SHP77 treated with DMSO at 0.1 percent for 48 hours (cell line): Measurements from ENCODE around the gene HPCAL4.
A peak's percentile ranks its signal among the peaks of the same experiment; 100 is the strongest.

Experiments used
- DNase-seq: peaks from one replicate; lab custom pipeline; 2025; lab: John Stamatoyannopoulos, UW

Gene HPCAL4

GRCh38 chr1:39691383-39692151 is at the start of gene HPCAL4:
Gene HPCAL4, minus strand, starts transcription at chr1:39691433. Its CDS starts 6,830 bp downstream, at chr1:39684603.
- DNase-seq: peak; percentile 65

- peak; percentile 41 for DNase-seq
These were observed 47.6 kb upstream of the HPCAL4 start, which contains the start of gene PPIE for GRCh38 chr1:39738622-39739366. Gene PPIE, plus strand, starts transcription at chr1:39738882. Its CDS starts 19 bp downstream, at chr1:39738901.

DNA sequence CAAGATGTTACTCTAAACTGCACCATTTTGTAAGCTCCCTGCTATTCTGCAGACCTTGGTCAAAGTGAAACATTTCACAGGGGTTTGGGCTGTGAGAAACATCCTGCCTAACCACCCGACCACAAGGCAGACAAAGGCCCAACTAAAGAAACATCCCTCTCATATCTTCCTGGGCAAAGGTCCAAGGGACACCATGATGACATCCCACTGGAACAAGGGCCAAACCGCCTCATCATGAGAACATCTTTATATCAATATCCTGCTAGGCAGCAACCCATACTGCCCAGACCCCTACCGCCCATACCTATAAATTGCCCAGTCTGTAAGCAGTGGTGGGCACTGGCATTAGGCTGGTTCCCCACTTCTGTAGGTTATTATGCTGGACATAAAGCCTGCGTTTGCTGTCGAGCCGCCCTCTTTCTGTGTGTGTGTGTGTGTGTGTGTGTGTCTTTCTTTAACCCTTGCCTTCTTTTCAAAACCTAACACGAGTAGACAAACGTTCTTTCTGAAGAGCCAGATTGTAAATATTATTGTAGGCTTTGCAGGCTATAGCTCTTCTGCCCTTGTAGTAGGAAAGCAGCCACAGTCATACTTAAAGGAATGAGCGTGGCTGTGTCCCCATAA is 46.4 kb upstream of the HPCAL4 start:
- DNase-seq: no peak

DNA sequence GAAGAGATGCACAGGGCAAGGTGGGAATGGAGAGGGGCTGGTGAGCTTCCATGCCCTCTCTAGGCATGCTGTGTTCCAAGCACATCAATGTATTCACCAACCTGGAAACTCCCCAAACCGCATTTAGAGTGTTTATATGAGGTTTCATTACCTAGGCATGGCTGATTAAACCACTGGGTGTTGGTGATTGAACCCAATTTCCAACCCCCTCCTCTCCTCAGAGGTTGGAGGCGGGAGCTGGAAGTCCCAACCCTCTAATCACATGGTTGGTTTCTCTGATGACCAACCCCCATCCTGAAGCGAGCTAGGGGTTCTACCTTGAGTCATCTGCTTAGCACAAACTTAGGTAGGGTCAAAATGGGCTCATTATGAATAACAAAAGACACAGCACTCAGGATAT is 44.5 kb upstream of the HPCAL4 start:
- DNase-seq: no peak

DNA sequence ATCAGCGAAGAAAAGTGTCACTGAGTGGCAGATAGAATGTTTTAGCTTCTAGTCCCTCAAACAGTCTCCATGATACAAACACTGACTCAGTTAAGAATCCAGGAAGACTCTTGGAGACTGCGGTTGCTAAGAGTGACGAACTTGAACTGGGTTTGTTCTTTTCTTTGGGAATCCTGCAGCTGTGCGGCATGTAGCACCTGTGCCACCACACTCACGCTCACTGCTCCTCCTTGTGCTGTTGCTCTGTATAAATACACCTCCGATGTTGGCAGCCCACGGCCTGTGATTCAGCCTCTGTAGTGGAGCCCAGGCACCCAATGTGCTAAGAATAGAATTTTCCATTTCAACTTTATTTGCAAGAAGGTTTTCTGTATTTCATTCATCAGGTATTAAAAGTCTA is 41.9 kb upstream of the HPCAL4 start:
- DNase-seq: no peak

GRCh38 chr1:39732730-39733129 is 41.5 kb upstream of the HPCAL4 start:
- no peak for DNase-seq

GRCh38 chr1:39729842-39730241 is 38.6 kb upstream of the HPCAL4 start:
- DNase-seq: no peak

DNA sequence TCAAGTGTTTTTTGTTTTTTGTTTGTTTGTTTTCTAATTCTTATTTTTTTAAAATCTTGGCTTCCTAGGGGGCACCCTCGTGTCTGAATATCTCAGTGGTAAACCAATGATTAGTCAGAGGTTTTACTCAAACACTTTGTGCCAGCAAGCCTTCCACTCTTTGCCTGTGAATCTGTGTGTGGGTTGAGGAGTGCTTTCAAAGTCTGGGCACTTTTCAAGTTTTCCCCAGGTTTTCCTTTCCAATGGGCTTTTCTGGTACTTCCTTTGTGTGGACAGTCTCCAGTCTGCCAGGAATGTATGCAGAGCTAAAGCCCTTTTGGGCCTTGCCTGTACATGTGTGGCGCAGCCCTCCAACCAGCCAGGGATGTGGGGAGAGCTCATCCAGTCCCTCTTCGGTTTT is 37.8 kb upstream of the HPCAL4 start:
- no peak for DNase-seq

DNA sequence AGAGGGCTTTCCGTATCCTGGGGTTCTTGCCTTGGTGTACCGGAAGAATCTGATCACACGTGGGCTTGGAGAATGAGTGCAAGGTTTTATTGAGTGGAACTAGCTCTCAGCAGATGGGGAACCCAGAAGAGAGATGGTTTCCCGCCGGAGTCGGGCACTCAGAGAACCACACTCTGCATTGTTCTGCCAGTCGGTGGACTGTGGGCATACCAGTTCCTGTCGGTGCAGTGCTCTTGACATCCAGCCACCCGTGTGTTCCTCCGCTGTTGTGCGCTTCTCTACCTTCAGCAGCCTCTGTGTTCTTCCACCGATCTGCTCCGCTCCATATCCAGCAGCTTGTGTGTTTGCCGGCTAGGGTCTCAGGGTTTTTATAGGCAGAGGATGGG is 36.7 kb upstream of the HPCAL4 start:
- no peak for DNase-seq

DNA sequence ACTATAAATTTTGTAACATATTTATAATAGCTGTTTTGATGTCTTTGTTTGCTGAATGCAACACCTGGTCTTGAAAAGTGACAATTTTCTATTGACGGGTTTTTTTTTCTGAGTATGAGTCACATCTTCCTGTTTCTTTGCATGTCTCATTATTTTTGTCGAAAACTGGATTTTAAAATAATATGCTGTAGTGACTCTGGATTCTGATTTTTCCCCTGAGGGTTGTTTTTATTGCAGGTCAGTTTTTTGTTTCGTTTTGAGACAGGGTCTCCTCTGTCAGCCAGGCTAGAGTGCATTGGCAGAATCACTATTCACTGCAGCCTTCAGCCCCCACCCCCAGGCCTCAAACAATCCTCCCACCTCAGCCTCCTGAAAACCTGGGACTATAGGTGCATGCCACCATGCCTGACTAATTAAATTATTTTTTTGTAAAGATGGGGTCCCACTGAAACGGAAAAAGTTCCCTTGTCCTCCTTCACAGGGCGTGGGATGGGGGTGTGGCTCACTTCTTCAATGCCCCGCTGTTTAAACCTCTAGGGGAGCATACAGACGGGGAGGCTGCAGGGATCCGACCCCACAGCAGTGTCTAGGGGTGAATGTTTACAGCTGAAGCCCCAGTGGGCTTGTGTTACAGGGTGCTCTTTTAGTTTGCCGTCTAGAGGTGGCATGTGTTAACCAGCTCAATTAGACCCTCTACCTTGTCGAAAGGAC is 36.1 kb upstream of the HPCAL4 start:
- no peak for DNase-seq

GRCh38 chr1:39726600-39726999 is 35.4 kb upstream of the HPCAL4 start:
- no peak for DNase-seq

GRCh38 chr1:39722495-39722894 is 31.3 kb upstream of the HPCAL4 start:
- no peak for DNase-seq

DNA sequence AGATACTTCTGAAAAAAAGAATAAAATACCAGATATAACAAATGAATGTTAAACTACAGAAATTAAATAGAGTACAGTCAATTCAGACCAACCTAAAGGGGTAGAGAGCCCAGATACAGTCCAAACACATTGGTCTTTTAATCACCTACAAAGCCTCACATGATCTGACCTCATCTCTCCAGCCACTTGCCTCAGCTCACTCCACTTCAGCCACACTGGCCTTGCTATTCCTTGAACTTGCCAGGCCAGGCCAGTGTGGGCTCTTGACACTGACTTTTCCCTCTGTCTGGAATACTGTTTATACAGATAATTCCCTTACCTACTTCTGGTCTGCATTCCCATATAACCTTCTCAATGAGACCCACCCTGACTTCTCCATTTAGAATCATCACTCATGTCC is 30.4 kb upstream of the HPCAL4 start:
- DNase-seq: no peak

DNA sequence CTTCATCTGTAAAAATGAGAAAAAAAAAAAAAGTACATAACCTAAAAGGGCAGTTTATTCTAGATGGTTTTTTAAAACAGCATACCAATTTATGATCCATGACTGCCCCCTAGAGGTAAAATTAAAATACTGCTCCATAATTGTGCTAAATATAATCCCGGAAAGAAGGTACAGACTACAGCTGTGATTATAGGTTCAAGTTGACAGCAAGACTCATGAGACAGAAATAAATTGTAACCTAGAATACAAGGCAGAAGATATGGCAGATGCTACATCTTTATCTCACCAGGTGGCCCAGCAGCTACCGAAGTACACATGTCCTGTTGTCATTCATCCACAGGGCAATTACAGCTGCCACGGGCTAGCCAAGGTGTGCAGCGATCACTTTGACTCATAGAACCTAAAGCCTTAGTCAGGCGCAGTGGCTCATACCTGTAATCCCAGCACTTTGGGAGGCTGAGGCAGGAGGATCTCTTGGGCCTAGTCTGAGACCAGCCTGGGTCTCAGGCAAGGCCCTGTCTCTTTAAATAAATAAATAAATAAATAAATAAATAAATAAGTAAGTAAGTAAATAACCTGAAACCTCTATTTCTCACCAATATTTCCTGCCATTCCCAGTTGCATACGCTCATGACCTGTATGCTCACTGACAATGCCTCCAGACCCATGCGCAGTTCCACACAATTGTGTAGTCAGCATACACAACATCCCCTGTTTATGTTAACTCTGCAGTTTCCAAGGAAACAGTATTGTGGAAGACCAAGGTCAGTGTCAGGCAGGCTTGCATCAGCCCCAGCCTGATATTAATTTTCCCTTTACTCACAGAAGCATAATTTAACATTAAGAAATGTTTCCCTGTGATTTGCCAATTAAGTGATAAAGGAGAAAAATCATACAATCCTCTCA is 29.1 kb upstream of the HPCAL4 start:
- peak; percentile 40 for DNase-seq

GRCh38 chr1:39717809-39718208 is 26.6 kb upstream of the HPCAL4 start:
- DNase-seq: no peak

- DNase-seq: no peak
These were observed 22.3 kb upstream of the HPCAL4 start for GRCh38 chr1:39713557-39713956.

DNA sequence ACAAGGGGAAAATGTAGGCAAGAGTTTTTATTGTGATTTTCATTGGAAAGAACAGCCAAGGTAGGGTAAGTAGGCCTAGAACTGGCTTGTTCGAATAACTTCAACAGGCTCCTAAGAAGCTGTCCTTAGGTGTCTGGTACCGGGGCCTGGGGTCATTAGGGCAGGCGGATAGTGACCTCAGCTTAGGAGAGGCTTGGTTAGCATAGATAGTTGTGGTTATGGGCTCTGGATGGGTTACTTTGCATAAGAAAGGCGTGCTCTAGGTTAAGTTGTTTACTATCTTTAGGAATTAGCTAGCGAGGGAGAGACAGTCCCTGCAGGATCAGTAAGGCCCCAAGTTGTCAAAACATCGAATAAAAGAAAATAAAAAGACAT is 20.7 kb upstream of the HPCAL4 start:
- no peak for DNase-seq

DNA sequence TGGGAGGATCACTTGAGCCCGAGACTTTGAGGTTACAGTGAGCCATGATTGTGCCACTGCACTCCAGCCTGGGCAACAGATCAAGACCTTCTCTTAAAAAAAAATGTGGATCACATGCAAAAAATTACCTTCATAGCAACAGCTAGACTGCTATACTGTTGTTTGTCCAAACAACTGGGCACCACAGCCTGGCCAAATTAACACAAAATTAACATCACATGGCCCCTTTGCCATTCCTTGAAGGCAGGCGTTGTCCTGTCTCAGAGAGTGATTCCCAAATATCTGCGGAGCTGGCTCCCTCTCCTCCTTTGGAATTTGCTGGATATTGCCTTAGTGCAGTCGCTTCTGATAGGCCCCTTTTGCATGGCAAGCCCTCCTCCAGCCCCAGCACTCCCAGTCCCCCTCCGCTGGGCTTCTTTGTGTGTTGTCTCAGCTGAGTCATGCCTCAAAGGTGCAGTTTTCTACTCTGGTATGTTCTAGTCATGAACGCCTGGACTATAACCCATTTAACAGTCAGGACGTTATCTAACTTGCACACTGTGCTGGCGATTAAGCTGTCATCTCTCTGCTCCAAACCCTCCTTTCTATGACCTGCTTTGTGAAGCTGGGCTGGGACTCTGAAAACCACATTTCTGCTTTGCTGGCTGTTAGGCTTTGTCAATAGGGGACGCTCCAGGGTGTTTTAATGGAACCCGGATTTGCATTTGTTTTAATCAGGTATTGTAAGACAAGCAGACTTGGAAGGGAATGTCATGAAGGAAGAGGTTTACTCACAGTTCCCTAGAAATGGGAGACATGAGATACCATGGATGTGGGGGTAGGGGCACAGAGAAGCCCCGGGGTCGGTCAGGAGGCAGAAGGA is 20.1 kb upstream of the HPCAL4 start:
- DNase-seq: no peak

GRCh38 chr1:39707506-39707905 is 16.3 kb upstream of the HPCAL4 start:
- no peak for DNase-seq

DNA sequence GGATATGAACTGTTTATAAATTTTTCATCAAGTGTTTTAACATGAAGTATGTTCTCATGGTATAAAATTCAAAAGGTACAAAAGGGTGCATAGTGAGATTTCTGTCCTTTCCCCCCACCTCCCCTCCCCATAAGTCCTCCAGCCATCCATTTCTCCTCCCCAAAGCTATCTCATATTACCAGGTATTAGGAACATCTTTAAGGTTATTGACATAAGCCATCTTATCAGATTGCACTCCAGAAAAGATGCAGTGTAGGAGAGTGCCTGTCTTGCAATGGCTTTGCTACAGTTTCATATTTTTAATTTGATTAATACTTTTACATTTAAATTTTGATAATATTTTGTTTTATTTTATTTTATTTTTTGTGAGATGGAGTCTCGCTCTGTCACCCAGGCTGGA is 13.5 kb upstream of the HPCAL4 start:
- no peak for DNase-seq
